ENCODE measurements around the gene LAMA2.

DNA sequence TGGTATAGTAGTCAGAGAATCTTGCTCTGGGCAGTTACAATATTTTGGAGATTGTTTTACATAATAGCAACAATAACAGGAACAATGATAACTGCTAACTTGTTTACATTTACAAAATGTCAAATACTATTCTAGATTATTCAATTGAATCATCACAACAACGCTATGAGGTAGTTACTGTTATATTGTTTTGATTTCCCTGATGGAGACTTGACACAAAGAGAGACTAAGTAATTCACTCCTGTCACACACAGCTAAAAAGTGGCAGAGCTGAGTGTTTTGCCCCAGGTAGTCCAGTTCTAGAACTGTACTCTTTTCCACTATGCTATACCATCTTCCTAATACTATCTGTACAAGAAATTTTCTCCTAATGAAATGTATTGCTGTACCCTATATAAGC is 356.1 kb downstream of the LAMA2 start:
- TF ChIP-seq POLR2A (IDR thresholded peaks at IDR 0.05), result no peak
- TF ChIP-seq, protein P1, sequence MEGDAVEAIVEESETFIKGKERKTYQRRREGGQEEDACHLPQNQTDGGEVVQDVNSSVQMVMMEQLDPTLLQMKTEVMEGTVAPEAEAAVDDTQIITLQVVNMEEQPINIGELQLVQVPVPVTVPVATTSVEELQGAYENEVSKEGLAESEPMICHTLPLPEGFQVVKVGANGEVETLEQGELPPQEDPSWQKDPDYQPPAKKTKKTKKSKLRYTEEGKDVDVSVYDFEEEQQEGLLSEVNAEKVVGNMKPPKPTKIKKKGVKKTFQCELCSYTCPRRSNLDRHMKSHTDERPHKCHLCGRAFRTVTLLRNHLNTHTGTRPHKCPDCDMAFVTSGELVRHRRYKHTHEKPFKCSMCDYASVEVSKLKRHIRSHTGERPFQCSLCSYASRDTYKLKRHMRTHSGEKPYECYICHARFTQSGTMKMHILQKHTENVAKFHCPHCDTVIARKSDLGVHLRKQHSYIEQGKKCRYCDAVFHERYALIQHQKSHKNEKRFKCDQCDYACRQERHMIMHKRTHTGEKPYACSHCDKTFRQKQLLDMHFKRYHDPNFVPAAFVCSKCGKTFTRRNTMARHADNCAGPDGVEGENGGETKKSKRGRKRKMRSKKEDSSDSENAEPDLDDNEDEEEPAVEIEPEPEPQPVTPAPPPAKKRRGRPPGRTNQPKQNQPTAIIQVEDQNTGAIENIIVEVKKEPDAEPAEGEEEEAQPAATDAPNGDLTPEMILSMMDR (IDR thresholded peaks at IDR 0.05), result no peak
